Inferior parietal cortex (tissue), 1 donor: ENCODE measurements around the gene ACOT6.
"Not testable (repeated sequence)": the region's sequence is repeated elsewhere in the genome, so short reads cannot be mapped to it uniquely, and the experiment has no call there.

Source experiments
- DNase-seq: peaks from one replicate; pipeline ENCODE4 v3.0.0-alpha.2; 2016; ENCODE audit errors: extremely low spot score

The ACOT6 gene

DNA sequence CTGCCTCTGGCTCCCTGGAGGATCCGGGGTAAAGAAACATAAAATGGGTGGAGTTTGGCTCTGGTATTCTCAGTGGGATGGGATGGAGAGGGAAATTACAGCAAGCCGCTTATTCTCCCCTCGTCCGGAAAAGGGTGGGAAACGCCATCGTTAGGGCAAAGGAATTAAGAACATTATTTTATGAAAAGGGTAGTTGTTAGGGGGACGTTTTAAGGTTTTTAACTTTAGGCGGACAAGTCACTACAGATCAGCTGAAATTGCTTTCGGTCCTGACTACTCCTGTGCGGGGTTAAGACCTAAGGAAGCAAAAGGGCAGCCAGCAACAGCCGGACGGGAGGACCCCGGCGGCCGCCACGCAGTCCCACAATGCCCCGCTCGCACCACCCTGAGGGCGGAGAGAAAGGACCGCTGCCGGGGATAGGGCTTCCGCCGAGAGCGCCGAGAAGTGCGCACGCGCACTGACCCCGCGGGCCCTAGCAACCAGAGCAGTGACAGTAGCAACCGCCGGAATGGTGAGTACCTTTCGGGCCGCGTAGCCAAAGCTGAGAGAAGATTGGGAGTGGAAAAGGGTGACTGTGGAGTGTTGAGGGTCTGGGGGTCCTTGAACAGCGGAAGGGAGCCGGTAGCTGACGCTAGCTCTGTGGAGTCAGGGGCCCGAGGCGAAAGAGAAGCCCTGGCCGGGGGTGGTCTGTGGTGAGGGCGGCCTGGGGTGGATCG is 32.4 kb downstream of the ACOT6 start, which contains the start of gene DNAL1:
TSS of gene DNAL1 (plus strand) at position 456 of the 717 bp plus-strand sequence. CDS start at position 510, 54 bp downstream.
- peak; percentile 91 for DNase-seq

GRCh38 chr14:73645248-73645610 is 32.9 kb downstream of the ACOT6 start:
- no peak for DNase-seq

GRCh38 chr14:73651005-73651404 is 38.7 kb downstream of the ACOT6 start:
- DNase-seq: no peak

DNA sequence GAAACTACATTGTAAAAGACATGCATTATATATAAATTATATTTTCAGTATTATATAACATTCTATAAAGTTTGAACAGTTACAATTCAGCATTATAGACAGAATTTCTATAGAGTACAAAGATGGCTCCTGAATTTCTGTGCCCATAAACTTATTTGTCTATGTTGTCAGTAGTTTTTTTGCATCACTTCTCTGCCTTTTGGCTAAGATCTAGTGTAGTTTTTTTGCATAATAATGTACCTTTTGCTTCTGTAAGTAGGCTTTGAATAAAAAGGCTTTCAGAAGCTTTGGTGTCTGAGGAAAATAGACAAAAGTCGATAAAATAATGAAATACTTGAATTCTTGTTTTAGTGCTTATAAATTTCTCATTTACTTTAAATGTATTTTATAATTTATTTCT is 43.5 kb downstream of the ACOT6 start:
- no peak for DNase-seq

DNA sequence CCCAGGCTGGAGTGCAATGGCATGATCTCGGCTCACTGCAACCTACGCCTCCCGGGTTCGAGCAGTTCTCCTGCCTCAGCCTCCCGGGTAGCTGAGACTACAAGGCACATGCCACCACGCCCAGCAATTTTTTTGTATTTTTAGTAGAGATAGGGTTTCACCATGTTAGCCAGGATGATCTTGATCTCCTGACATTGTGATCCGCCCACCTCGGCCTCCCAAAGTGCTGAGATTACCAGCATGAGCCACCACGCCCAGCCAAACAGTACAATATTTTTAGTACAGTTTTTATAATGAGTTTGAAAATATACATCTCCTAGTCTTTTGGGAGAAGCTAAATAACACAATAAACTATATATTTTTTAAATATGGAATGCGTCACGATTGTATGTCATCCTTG is 46.9 kb downstream of the ACOT6 start:
- DNase-seq: not testable (repeated sequence)

- no peak for DNase-seq
Observed at GRCh38 chr14:73660511-73660910, 48.2 kb downstream of the ACOT6 start.

GRCh38 chr14:73661872-73662271 is 49.6 kb downstream of the ACOT6 start:
- no peak for DNase-seq

DNA sequence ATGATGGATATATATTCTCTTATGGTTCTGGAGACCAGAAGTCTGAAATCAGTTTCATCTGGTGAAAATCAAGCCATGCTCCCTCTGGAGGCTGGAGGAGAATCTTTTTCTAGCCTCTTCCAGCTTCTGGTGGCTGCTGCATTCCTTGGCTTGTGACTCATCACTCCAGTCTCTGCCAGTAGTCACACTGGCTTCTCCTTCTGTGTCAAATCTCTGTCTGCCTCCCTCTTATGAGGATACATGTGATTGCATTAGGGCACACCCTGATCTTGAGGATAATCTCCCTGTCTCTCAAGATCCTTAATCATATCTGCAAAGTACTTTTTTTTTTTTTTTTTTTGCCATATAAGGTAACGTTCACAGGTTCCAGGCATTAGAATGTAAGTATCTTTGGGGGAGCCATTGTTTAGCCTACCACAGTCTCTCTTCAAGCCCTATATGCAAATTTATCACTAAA is 50.2 kb downstream of the ACOT6 start:
- DNase-seq: no peak

- no peak for DNase-seq
Observed at GRCh38 chr14:73663548-73664212, 51.4 kb downstream of the ACOT6 start.

DNA sequence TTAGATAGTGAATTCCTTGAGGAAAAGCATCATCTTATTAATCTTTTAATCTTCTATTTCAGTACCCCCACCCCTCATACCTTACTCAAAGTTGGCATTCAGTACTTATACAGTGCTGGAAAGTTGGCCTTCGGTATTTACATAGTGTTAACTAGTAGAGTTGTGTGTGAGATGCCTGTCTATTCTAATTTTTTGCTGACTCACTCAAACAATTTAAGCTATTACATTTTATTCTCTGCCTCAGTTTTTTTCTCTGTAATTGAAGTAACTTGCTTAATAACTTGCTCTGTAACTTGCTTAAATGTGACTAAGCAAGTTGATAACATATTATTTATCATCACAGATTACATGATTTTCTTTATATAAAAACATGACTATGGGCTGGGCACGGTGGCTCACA is 52.8 kb downstream of the ACOT6 start:
- no peak for DNase-seq

DNA sequence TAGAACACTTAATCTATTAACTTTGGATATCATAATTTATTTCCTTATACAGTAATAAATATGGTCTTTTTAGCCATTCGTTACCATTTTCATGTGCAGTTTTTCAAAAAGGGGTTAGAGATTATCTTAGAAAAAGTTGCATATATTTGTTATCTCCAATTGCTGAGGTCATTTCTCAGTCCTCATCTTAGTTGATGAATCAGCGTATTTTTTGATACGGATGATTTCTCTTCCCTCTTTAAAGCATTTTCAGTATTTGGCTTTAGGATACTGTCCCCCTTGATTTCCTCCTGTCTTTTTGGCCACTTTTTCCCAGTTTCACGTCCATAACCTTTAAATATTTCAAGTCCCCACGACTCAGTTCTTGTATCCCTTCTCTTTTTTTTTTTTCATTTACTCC is 54.3 kb downstream of the ACOT6 start:
- DNase-seq: no peak

DNA sequence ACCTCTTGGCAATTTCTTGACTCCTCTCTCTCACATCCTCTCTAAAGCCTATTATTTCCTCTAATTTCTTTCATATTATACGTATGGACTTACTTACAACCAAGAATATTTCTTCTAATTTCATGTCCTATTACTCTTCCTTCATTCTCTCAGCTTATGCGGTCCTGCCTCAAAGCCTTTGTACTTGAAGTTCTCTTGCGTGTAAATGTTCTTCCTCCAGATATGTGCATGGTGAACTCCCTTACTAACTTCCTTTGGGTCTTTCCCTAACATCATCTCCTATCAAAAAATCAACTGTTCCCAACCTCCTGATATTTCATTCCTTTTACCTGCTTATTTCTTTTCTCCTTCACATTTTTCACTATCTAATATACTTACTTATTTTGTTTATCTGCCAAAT is 55.5 kb downstream of the ACOT6 start:
- DNase-seq: no peak
